Stimulated activated CD8-positive, alpha-beta memory T cell treated with anti-CD3 and anti-CD28 coated beads, Interleukin-2, amount 100 ng/mL, for 1 hour (primary cell): ENCODE data around the gene ZNF394.

Source experiments
- DNase-seq, 2 donors: peaks; one replicate each; pipeline ENCODE4 v3.0.0-alpha.2; 2020; ENCODE audit warnings: low read depth in 2 of 2

ZNF394 gene

GRCh38 chr7:99449326-99449725 lies 50.8 kb downstream of the ZNF394 start:
- DNase-seq: no peak

GRCh38 chr7:99448855-99449254 lies 51.2 kb downstream of the ZNF394 start:
- no peak for DNase-seq

- DNase-seq: no peak
Measured at GRCh38 chr7:99447943-99448342, 52.1 kb downstream of the ZNF394 start.

- DNase-seq: no peak
Measured at GRCh38 chr7:99446096-99446495, 54.0 kb downstream of the ZNF394 start.
